Left lung (tissue), 10 donors: ENCODE results near the gene SMARCA4. TPM values are rescaled to one million over a fixed set of nuclear protein-coding genes. Genes with fewer than 3 reads are reported as not detected.

Source experiments
- ATAC-seq: fragments of 200-7000 bp; cut with Tn5 transposase; one replicate; pipeline ENCODE4 v1.9.1; 2020; ENCODE audit warnings: moderate library complexity
- DNase-seq, 4 donors: peaks; one replicate each; pipeline ENCODE4 v3.0.0-alpha.2; 2013 to 2020
- H3K27ac ChIP-seq, 2 donors: fragments of 200-600 bp; sonication (generic) in 1 of 2; one replicate each; pipeline versions ENCODE4 v1.5.0 to v1.8.0; 2020 to 2021
- H3K27me3 ChIP-seq, 2 donors: fragments of 200-600 bp; sonication (generic) in 1 of 2; one replicate each; pipeline versions ENCODE4 v1.5.0 to v1.8.0; 2020 to 2021
- H3K36me3 ChIP-seq, 2 donors: fragments of 200-600 bp; sonication (generic) in 1 of 2; one replicate each; pipeline versions ENCODE4 v1.5.0 to v1.8.0; 2020 to 2021
- H3K4me1 ChIP-seq, 2 donors: fragments of 200-600 bp; one replicate each; pipeline ENCODE4 v1.8.0; 2021
- H3K4me3 ChIP-seq, 2 donors: fragments of 200-600 bp; sonication (generic) in 1 of 2; one replicate each; pipeline versions ENCODE4 v1.5.0 to v1.8.0; 2020 to 2021; ENCODE audit warnings: mild to moderate bottlenecking in 1 of 2
- H3K9me3 ChIP-seq, 2 donors: fragments of 200-600 bp; sonication (generic) in 1 of 2; one replicate each; pipeline versions ENCODE4 v1.5.0 to v1.8.0; 2020 to 2021
- intact Hi-C, 2 donors: fragments of 100-400 bp; cut with DNase I; formaldehyde crosslinking; loops; one replicate each; pipeline versions ENCODE4 v1.11.2 to v1.14.2; 2022
- polyA plus RNA-seq, 6 donors: library from polyadenylated mRNA; unstranded; fragments of 120-200 nt; gene quantifications; one replicate each; pipeline ENCODE4 v1.2.1, GENCODE V29; 2013; ENCODE audit not compliant: insufficient read length in 6 of 6
- total RNA-seq, 2 donors: library from RNA; stranded (reverse); fragmentation: NEBNext Ultra II Directional; extraction: Animal tissue kit (Norgen Biotek cat#: 25700); gene quantifications; one replicate each; pipeline ENCODE4 v1.2.1, GENCODE V29; 2021
- TF ChIP-seq, protein P1 (sequence below), 2 donors: fragments of 200-600 bp; sonication (generic) in 1 of 2; IDR thresholded peaks; one replicate each; pipeline versions ENCODE4 v1.5.0 to v1.8.0; 2021; ENCODE audit warnings: antibody characterized with exemption in 2 of 2
- donor health status: DM: no; HTN: yes; CAD: no.
- donor health status: DM: no; HTN: no; CAD: no.

The SMARCA4 gene
- total and polyA plus RNA-seq, 8 donors, result 98.3 to 168 (median 151) TPM

DNA sequence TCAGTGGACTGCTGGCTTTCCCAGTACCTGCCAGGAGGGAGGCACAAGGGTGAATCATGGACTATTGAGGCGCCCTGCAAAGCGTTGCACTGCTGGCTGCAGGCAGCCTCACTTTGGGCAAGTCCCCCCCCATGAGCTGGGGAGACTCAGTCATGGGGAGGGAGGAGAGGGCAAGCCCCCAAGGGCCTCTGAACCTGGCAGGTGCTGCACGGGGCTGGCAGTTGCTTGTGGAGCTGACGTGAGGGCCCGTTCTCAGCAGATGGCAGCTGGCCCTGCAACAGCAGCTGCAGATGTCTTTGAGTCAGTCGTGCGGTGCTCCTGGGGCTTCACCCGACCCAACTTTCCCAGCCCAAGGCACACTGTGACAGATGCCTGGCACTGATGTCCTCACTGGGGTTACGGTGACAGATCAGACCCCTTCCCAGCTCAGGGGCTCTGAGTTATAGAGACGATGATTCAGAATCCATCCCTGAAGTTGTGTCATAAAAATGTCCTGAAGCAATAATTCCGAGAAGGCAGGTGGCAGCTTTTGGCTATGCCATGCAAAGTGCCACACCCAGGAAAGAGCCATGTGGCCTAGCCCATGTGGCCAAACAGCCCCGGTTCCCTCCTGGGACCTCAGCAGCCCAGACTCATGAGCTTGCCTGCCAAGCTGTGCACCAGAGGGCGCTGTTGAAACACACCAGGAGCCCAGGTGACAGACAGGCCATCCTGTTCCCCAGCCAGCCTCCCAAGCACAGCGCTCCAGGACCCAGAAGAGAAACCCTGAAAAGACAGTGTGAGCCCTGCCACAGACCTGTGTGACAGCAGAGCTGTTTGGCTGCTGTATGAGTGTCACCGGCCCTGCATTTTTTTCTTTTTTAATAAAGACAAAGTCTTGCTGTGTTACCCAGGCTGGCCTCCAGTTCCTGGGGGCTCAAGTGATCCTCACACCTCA lies 74.9 kb downstream of the SMARCA4 start:
- Histone ChIP-seq H3K4me1 (peaks cover 0 to 13% of the 10 kb centered on the region in 2 donors), H3K9me3 (no peaks in the 10 kb centered on the region), H3K27me3 (no peaks in the 10 kb centered on the region), H3K36me3 (peaks cover 0 to 100% of the 10 kb centered on the region in 2 donors), H3K27ac (peak overlapping the region in 1 of 2 donors; percentile 28), H3K4me3 (no peak overlapping the region)
- ATAC-seq (peak; percentile 98), DNase-seq (peak; percentile 64 to 95 (median 90))
- intact Hi-C loops, result loop anchor here in 1 of 2 donors (5.0 to 10.0 kb wide), 2 partner anchors 92 to 169 kb away; no protein-coding TSS in a partner anchor
- TF ChIP-seq, protein P1, sequence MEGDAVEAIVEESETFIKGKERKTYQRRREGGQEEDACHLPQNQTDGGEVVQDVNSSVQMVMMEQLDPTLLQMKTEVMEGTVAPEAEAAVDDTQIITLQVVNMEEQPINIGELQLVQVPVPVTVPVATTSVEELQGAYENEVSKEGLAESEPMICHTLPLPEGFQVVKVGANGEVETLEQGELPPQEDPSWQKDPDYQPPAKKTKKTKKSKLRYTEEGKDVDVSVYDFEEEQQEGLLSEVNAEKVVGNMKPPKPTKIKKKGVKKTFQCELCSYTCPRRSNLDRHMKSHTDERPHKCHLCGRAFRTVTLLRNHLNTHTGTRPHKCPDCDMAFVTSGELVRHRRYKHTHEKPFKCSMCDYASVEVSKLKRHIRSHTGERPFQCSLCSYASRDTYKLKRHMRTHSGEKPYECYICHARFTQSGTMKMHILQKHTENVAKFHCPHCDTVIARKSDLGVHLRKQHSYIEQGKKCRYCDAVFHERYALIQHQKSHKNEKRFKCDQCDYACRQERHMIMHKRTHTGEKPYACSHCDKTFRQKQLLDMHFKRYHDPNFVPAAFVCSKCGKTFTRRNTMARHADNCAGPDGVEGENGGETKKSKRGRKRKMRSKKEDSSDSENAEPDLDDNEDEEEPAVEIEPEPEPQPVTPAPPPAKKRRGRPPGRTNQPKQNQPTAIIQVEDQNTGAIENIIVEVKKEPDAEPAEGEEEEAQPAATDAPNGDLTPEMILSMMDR (IDR thresholded peaks at IDR 0.05), result peak; percentile 77 to 87

DNA sequence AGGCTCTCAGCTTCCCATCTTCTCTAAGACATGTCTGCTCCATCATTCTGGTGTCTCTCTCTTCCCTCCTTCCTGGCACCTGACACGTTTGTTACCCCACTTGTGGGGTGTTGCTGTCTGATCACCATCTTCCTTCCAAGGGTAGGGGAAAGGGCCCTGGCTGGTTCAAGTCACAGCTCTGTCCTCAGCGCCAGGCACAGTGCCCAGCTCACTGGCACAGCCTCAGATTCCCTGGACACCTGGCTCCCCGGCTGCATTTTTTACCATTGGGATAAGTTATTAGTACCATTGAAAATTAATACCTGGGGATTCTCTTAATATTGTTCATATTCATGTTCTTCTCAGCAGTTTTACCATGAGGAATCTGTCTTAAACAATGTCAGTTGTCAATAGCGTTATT lies 77.7 kb downstream of the SMARCA4 start:
- Histone ChIP-seq H3K4me3 (no peak overlapping the region), H3K27me3 (no peaks in the 10 kb centered on the region), H3K9me3 (no peaks in the 10 kb centered on the region), H3K36me3 (peaks cover 0 to 100% of the 10 kb centered on the region in 2 donors), H3K4me1 (peaks cover 0 to 13% of the 10 kb centered on the region in 2 donors), H3K27ac (no peak overlapping the region)
- intact Hi-C loops, result loop anchor here in 1 of 2 donors (5.0 to 10.0 kb wide), 2 partner anchors 89 to 166 kb away; no protein-coding TSS in a partner anchor
- ATAC-seq (no peak), DNase-seq (no peak)
- TF ChIP-seq, protein P1 (IDR thresholded peaks at IDR 0.05), result no peak

DNA sequence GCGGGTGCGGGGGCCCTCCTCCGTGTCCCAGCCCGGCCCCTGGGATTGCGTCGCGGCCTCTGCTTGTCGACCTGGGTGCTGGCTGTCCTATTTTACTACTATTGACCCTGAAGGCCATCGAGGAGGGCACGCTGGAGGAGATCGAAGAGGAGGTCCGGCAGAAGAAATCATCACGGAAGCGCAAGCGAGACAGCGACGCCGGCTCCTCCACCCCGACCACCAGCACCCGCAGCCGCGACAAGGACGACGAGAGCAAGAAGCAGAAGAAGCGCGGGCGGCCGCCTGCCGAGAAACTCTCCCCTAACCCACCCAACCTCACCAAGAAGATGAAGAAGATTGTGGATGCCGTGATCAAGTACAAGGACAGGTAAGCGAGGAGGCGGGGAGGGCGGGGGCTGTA lies 80.4 kb downstream of the SMARCA4 start:
- DNase-seq (no peak), ATAC-seq (no peak)
- no peaks in the 10 kb centered on the region for H3K9me3 ChIP-seq
- intact Hi-C loops, result no loop called here
- no peak overlapping the region for H3K4me3 ChIP-seq
- TF ChIP-seq, protein P1 (IDR thresholded peaks at IDR 0.05), result no peak
- H3K36me3 ChIP-seq, result peaks cover 0 to 99% of the 10 kb centered on the region in 2 donors
- H3K27me3 ChIP-seq, result no peaks in the 10 kb centered on the region
- H3K4me1 ChIP-seq, result peaks cover 0 to 3% of the 10 kb centered on the region in 2 donors
- no peak overlapping the region for H3K27ac ChIP-seq

DNA sequence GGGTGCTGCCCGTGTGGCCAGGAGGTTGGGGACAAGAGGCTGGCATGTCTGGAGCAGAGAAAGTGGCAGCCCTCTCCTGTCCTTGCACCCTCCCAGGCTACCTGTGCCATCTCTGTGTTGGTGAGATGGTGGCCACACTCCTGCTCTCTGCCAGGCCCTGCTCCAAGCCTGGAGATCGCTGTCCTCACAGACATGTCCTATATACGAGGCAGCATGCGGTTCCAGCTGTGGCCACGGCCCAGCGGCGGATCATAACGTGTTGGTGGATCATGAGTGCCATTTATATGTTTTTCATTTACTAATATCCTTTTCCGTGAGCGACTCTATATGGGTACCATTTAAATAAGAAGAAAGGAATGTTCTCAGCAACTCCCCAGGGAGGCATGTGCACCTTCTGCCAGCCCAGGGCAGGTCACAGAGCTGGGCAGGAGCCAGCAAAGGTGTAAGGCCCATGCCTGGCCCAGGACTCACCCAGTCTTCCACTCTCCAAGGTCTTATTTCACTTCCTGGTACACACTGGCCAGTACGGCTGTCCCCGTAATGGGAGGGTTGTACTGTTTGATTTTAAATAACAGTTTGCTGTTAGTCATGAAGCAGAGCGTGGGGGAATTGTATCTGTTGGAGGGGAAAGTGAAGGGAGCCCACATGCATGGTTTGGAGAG lies 81.3 kb downstream of the SMARCA4 start:
- ATAC-seq (peak; percentile 98), DNase-seq (peak in 2 of 4 donors; percentile 83 to 88)
- Histone ChIP-seq H3K36me3 (peaks cover 0 to 99% of the 10 kb centered on the region in 2 donors), H3K4me1 (no peaks in the 10 kb centered on the region), H3K27ac (peak overlapping the region in 1 of 2 donors; percentile 43), H3K9me3 (no peaks in the 10 kb centered on the region), H3K4me3 (no peak overlapping the region), H3K27me3 (no peaks in the 10 kb centered on the region)
- intact Hi-C loops, result no loop called here
- TF ChIP-seq, protein P1 (IDR thresholded peaks at IDR 0.05), result no peak

DNA sequence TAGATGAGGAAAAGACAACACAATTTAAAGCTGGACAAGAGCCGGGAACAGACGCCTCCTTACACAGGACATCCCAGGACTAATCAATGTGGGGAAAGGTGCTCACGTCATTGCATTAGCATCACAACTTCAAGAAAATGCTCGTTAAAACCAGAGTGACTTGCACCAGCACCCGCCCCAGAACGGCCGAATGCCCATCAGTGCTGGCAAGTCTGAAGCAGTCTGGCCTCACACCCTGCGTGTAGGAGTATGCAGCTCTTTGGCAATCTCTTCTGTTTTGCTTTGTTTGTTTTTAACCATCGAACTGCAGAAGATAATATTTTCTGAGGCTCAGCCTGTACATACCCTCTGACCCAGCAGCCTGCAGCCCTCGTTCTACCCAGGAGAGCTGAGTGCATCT lies 83.6 kb downstream of the SMARCA4 start:
- Histone ChIP-seq H3K36me3 (peaks cover 0 to 88% of the 10 kb centered on the region in 2 donors), H3K27me3 (no peaks in the 10 kb centered on the region), H3K4me1 (peaks cover 0 to 11% of the 10 kb centered on the region in 2 donors), H3K27ac (no peak overlapping the region), H3K4me3 (no peak overlapping the region), H3K9me3 (no peaks in the 10 kb centered on the region)
- intact Hi-C loops, result no loop called here
- no peak for DNase-seq
- TF ChIP-seq, protein P1 (IDR thresholded peaks at IDR 0.05), result no peak
- ATAC-seq, result no peak
